OCI-LY7 (cell line): ENCODE measurements around the gene MINAR2. TPM values are rescaled to one million over a fixed set of nuclear protein-coding genes. Genes with fewer than 3 reads are reported as not detected.

Experiments used
- BruUV-seq: library from RNA; stranded (reverse); fragments of 400-500 nt; replicated peaks from 2 replicates; lab custom pipeline; 2021; lab: Mats Ljungman, UMichigan
- CTCF ChIA-PET: fragments of 300-600 bp; sonication (Branson Sonifier 250); formaldehyde crosslinking; loops from one replicate; lab custom pipeline; 2022; ENCODE audit warnings: antibody characterized with exemption; ENCODE audit not compliant: unreplicated experiment; lab: Charles Lee
- POLR2A ChIA-PET: fragments of 300-600 bp; sonication (Branson Sonifier 250); formaldehyde crosslinking; loops from one replicate; lab custom pipeline; 2022; ENCODE audit warnings: antibody characterized with exemption; lab: Charles Lee
- DNase-seq: peaks from one replicate; pipeline ENCODE4 v3.0.0-alpha.2; 2015; ENCODE audit warnings: low spot score
- H2AFZ ChIP-seq: fragments of 200-600 bp; sonication (generic), shearing (Covaris generic); 2 replicates; pipeline ENCODE4 v1.6.1; 2014; ENCODE audit warnings: mild to moderate bottlenecking, antibody characterized with exemption, low read length, moderate library complexity
- H3K27ac ChIP-seq: fragments of 200-600 bp; sonication (generic); 2 replicates; pipeline ENCODE4 v1.5.1; 2014; ENCODE audit warnings: mixed run types, low read depth, mild to moderate bottlenecking, moderate library complexity, low read length, inconsistent platforms; ENCODE audit not compliant: poor library complexity, severe bottlenecking
- H3K36me3 ChIP-seq: fragments of 200-600 bp; sonication (generic); 2 replicates; pipeline ENCODE4 v1.6.1; 2014; ENCODE audit warnings: mild to moderate bottlenecking, antibody characterized with exemption, low read length, moderate library complexity, mixed read lengths; ENCODE audit not compliant: insufficient read depth
- H3K4me1 ChIP-seq: fragments of 200-600 bp; sonication (generic); 2 replicates; pipeline ENCODE4 v1.5.1; 2014; ENCODE audit warnings: mild to moderate bottlenecking, low read length; ENCODE audit not compliant: insufficient read depth, poor library complexity, severe bottlenecking
- H3K4me2 ChIP-seq: fragments of 200-600 bp; sonication (generic); 2 replicates; pipeline ENCODE4 v1.6.1; 2014; ENCODE audit warnings: mild to moderate bottlenecking, low read length
- H3K4me3 ChIP-seq: fragments of 200-600 bp; sonication (generic); 2 replicates; pipeline ENCODE4 v1.5.1; 2014; ENCODE audit warnings: mild to moderate bottlenecking, low read depth, low read length; ENCODE audit not compliant: poor library complexity, severe bottlenecking
- H3K79me2 ChIP-seq: fragments of 200-600 bp; sonication (generic); 2 replicates; pipeline ENCODE4 v1.6.1; 2016; ENCODE audit warnings: low read depth, mild to moderate bottlenecking, low read length, moderate library complexity, mixed read lengths; ENCODE audit not compliant: insufficient read depth
- H3K9me2 ChIP-seq: fragments of 200-600 bp; sonication (generic); 2 replicates; pipeline ENCODE4 v1.6.1; 2016; ENCODE audit warnings: mild to moderate bottlenecking, low read length, mixed read lengths; ENCODE audit not compliant: insufficient read depth
- H3K9me3 ChIP-seq: fragments of 200-600 bp; sonication (generic); 2 replicates; pipeline ENCODE4 v1.6.1; 2014; ENCODE audit warnings: mild to moderate bottlenecking, mixed run types, low read length, mixed read lengths
- H4K20me1 ChIP-seq: fragments of 200-600 bp; sonication (generic); 2 replicates; pipeline ENCODE4 v1.6.1; 2014; ENCODE audit warnings: mild to moderate bottlenecking, antibody characterized with exemption, low read length, moderate library complexity, mixed read lengths; ENCODE audit not compliant: insufficient read depth
- CTCF ChIP-seq: fragments of 200-600 bp; sonication (generic); conservative IDR thresholded peaks from 2 replicates; pipeline ENCODE4 v1.5.1; 2014; ENCODE audit warnings: mild to moderate bottlenecking, antibody characterized with exemption, low read length, moderate library complexity, mixed read lengths
- EZH2phosphoT487 ChIP-seq: fragments of 200-600 bp; sonication (generic); IDR thresholded peaks from 2 replicates; pipeline ENCODE4 v1.6.1; 2018; ENCODE audit warnings: low read depth, borderline replicate concordance, mild to moderate bottlenecking, mixed run types, antibody characterized with exemption, low read length, moderate library complexity, mixed read lengths
- intact Hi-C: fragments of 100-400 bp; cut with micrococcal nuclease; formaldehyde crosslinking; loops from one replicate; pipeline ENCODE4 v1.10.0; 2022; ENCODE audit not compliant: unreplicated experiment
- total RNA-seq, 2 experiments: library from RNA; depleted of rRNA in 1 of 2; stranded (reverse); fragments of >200 nt in 1 of 2; shearing (Covaris generic) in 1 of 2; gene quantifications; 2 replicates each; pipeline ENCODE4 v1.2.3, GENCODE V29; 2014 to 2022

The MINAR2 gene
- total RNA-seq, 2 experiments from 2014 or later, result not detected

- Histone ChIP-seq H3K27ac (no peak overlapping the region), H3K9me2 (no peaks in the 10 kb centered on the region), H3K79me2 (no peaks in the 10 kb centered on the region), H3K9me3 (no peaks in the 10 kb centered on the region), H3K4me1 (no peaks in the 10 kb centered on the region), H3K4me2 (no peak overlapping the region), H2AFZ (no peak overlapping the region), H4K20me1 (no peaks in the 10 kb centered on the region), H3K36me3 (no peaks in the 10 kb centered on the region), H3K4me3 (no peak overlapping the region)
- no TSS peak for BruUV-seq
- no peak for DNase-seq
- intact Hi-C loops, result no loop called here
- no peak for TF ChIP-seq CTCF
- no peak for TF ChIP-seq EZH2phosphoT487
- ChIA-PET POLR2A (interaction anchor here (1.5 kb wide), 1 partner anchor 10 kb away, joined by 3 read pairs; no protein-coding TSS in a partner anchor), CTCF (no interaction called here)
These were observed 1.3 kb downstream of the MINAR2 start for GRCh38 chr5:129748913-129749880.

- TF ChIP-seq EZH2phosphoT487 (no peak), CTCF (no peak)
- Histone ChIP-seq H3K27ac (no peak overlapping the region), H4K20me1 (no peaks in the 10 kb centered on the region), H3K9me3 (no peaks in the 10 kb centered on the region), H3K4me3 (no peak overlapping the region), H3K9me2 (no peaks in the 10 kb centered on the region), H2AFZ (no peak overlapping the region), H3K79me2 (no peaks in the 10 kb centered on the region), H3K4me2 (no peak overlapping the region), H3K36me3 (no peaks in the 10 kb centered on the region), H3K4me1 (no peaks in the 10 kb centered on the region)
- no peak for DNase-seq
- ChIA-PET CTCF (no interaction called here), POLR2A (no interaction called here)
- intact Hi-C loops, result loop anchor here (10.0 kb wide), 1 partner anchor 586 kb away; no protein-coding TSS in a partner anchor
- BruUV-seq, result no TSS peak
These were observed 12.9 kb downstream of the MINAR2 start for GRCh38 chr5:129760636-129761325.
